Fibroblast of lung (primary cell): ENCODE results near the gene INSRR. TPM values are rescaled to one million over a fixed set of nuclear protein-coding genes. Genes with fewer than 3 reads are reported as not detected.

Experiments
- DNase-seq, 2 donors: peaks; one replicate each; pipeline versions ENCODE4 v3.0.0 to v3.0.0-alpha.2; 2010; ENCODE audit warnings: low read depth in 2 of 2
- H2AFZ ChIP-seq: 2 replicates; pipeline ENCODE4 v1.5.1; 2012; ENCODE audit warnings: low read length, control low read depth, inconsistent platforms
- H3K27ac ChIP-seq: 2 replicates; pipeline ENCODE4 v1.5.1; 2011; ENCODE audit warnings: low read length, control low read depth; ENCODE audit not compliant: insufficient read depth
- H3K27me3 ChIP-seq: 2 replicates; pipeline ENCODE4 v1.5.1; 2011; ENCODE audit warnings: mild to moderate bottlenecking, low read length; ENCODE audit not compliant: control insufficient read depth, insufficient read depth
- H3K36me3 ChIP-seq: 2 replicates; pipeline ENCODE4 v1.5.1; 2011; ENCODE audit warnings: low read length; ENCODE audit not compliant: control insufficient read depth, insufficient read depth
- H3K4me1 ChIP-seq: 2 replicates; pipeline ENCODE4 v1.5.1; 2011; ENCODE audit warnings: low read length; ENCODE audit not compliant: control insufficient read depth, insufficient read depth; ENCODE audit errors: extremely low read depth
- H3K4me2 ChIP-seq: 2 replicates; pipeline ENCODE4 v1.5.1; 2011; ENCODE audit warnings: low read length, control low read depth; ENCODE audit not compliant: insufficient read depth; ENCODE audit errors: extremely low read depth
- H3K4me3 ChIP-seq, 4 experiments: fragments of 200-600 bp in 1 of 4; sonication (generic) in 1 of 4; replicated peaks in 1 of 4; 2 replicates each; pipeline ENCODE4 v1.5.1; 2011 to 2016; ENCODE audit warnings: low read length in 4 of 4, low read depth in 3 of 4, mild to moderate bottlenecking in 3 of 4, control low read depth in 2 of 4, inconsistent platforms in 1 of 4, mixed read lengths in 1 of 4; ENCODE audit not compliant: insufficient read depth in 1 of 4; ENCODE audit errors: control extremely low read depth in 1 of 4
- H3K79me2 ChIP-seq: 2 replicates; pipeline ENCODE4 v1.5.1; 2012; ENCODE audit warnings: mild to moderate bottlenecking, low read length, inconsistent platforms; ENCODE audit not compliant: control insufficient read depth, insufficient read depth
- H3K9ac ChIP-seq: 2 replicates; pipeline ENCODE4 v1.5.1; 2011; ENCODE audit warnings: mild to moderate bottlenecking, low read length, control low read depth; ENCODE audit not compliant: insufficient read depth
- H3K9me3 ChIP-seq: 2 replicates; pipeline ENCODE4 v1.5.1; 2012; ENCODE audit warnings: low read depth, low read length; ENCODE audit not compliant: control insufficient read depth, insufficient read depth
- H4K20me1 ChIP-seq: 2 replicates; pipeline ENCODE4 v1.5.1; 2011; ENCODE audit warnings: low read length; ENCODE audit not compliant: control insufficient read depth, insufficient read depth; ENCODE audit errors: extremely low read depth
- EZH2 ChIP-seq: IDR thresholded peaks from 2 replicates; pipeline ENCODE4 v1.5.1; 2012; ENCODE audit warnings: low read length, control low read depth, mild to moderate bottlenecking; ENCODE audit errors: missing control alignments
- polyA plus RNA-seq, 2 donors: library from polyadenylated mRNA; depleted of rRNA in 1 of 2; stranded (reverse) in 1 of 2; unstranded in 1 of 2; fragments of >200 nt; gene quantifications; 2 replicates each; pipeline ENCODE4 v1.2.1, GENCODE V29; 2011 to 2012; ENCODE audit warnings: missing spikeins in 1 of 2
- total RNA-seq: library from RNA; depleted of rRNA; stranded (reverse); fragments of >200 nt; gene quantifications from 2 replicates; pipeline ENCODE4 v1.2.1, GENCODE V29; 2014
- TF ChIP-seq, protein P1 (sequence below), 2 donors: IDR thresholded peaks in 1 of 2; conservative IDR thresholded peaks in 1 of 2; 1 replicate in 1 of 2; 2 replicates in 1 of 2; pipeline ENCODE4 v1.5.1; 2011 to 2012; ENCODE audit warnings: low read length in 2 of 2, control low read depth in 1 of 2, inconsistent platforms in 1 of 2, low read depth in 1 of 2, mild to moderate bottlenecking in 1 of 2

INSRR gene
- total and polyA plus RNA-seq, 2 donors (not counting 1 experiment from before 2014, with no cell fraction given), result not detected

GRCh38 chr1:156834322-156834721 lies 24.6 kb downstream of the INSRR start:
- Histone ChIP-seq H3K4me1 (no peaks in the 10 kb centered on the region), H3K27me3 (peaks cover 61% of the 10 kb centered on the region), H3K27ac (no peak overlapping the region), H3K36me3 (no peaks in the 10 kb centered on the region), H3K4me2 (no peak overlapping the region), H3K79me2 (no peaks in the 10 kb centered on the region), H2AFZ (no peak overlapping the region), H3K9me3 (no peaks in the 10 kb centered on the region), H3K4me3 (no peak overlapping the region), H4K20me1 (peaks cover 2% of the 10 kb centered on the region), H3K9ac (no peak overlapping the region)
- DNase-seq, result no peak
- TF ChIP-seq, protein P1, sequence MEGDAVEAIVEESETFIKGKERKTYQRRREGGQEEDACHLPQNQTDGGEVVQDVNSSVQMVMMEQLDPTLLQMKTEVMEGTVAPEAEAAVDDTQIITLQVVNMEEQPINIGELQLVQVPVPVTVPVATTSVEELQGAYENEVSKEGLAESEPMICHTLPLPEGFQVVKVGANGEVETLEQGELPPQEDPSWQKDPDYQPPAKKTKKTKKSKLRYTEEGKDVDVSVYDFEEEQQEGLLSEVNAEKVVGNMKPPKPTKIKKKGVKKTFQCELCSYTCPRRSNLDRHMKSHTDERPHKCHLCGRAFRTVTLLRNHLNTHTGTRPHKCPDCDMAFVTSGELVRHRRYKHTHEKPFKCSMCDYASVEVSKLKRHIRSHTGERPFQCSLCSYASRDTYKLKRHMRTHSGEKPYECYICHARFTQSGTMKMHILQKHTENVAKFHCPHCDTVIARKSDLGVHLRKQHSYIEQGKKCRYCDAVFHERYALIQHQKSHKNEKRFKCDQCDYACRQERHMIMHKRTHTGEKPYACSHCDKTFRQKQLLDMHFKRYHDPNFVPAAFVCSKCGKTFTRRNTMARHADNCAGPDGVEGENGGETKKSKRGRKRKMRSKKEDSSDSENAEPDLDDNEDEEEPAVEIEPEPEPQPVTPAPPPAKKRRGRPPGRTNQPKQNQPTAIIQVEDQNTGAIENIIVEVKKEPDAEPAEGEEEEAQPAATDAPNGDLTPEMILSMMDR (conservative IDR thresholded peaks at IDR 0.05 in 1 of 2, IDR thresholded peaks at IDR 0.05 in 1 of 2; ENCODE audit: low read depth in 1 of 2, low read length in 2 of 2), result no peak
- TF ChIP-seq EZH2, result no peak

DNA sequence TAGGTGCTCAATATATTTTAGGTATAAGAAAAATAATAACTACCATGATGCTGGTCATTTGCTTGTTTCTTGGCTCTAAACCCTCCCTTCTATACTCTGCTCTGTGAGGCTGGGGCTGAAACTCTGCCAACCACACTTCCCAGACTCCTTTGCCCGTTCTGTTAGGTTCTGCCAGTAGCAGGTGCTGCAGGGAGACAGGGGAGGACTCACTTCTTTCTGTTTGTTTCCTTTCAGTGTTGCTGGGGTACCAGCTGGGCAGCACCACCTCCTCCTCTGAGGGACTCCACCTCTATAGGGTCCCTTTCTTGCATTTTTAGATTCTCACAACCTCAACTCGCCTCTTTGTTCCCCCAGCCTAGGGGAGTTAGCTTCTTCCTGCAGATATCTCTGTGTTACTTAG lies 25.3 kb downstream of the INSRR start:
- no peak for DNase-seq
- Histone ChIP-seq H3K4me1 (no peaks in the 10 kb centered on the region), H3K36me3 (no peaks in the 10 kb centered on the region), H3K4me2 (no peak overlapping the region), H3K9ac (no peak overlapping the region), H3K9me3 (no peaks in the 10 kb centered on the region), H3K79me2 (no peaks in the 10 kb centered on the region), H3K27ac (no peak overlapping the region), H3K27me3 (peaks cover 61% of the 10 kb centered on the region), H2AFZ (no peak overlapping the region), H3K4me3 (no peak overlapping the region), H4K20me1 (peaks cover 2% of the 10 kb centered on the region)
- TF ChIP-seq, protein P1 (conservative IDR thresholded peaks at IDR 0.05 in 1 of 2, IDR thresholded peaks at IDR 0.05 in 1 of 2; ENCODE audit: low read depth in 1 of 2, low read length in 2 of 2), result no peak
- TF ChIP-seq EZH2, result no peak

GRCh38 chr1:156832434-156832833 lies 26.5 kb downstream of the INSRR start:
- Histone ChIP-seq H3K9me3 (no peaks in the 10 kb centered on the region), H3K4me2 (no peak overlapping the region), H3K4me1 (no peaks in the 10 kb centered on the region), H3K36me3 (no peaks in the 10 kb centered on the region), H3K79me2 (no peaks in the 10 kb centered on the region), H3K27ac (no peak overlapping the region), H2AFZ (no peak overlapping the region), H3K4me3 (no peak overlapping the region), H3K27me3 (peaks cover 57% of the 10 kb centered on the region), H4K20me1 (peaks cover 2% of the 10 kb centered on the region), H3K9ac (no peak overlapping the region)
- no peak for DNase-seq
- no peak for TF ChIP-seq EZH2
- TF ChIP-seq, protein P1 (conservative IDR thresholded peaks at IDR 0.05 in 1 of 2, IDR thresholded peaks at IDR 0.05 in 1 of 2; ENCODE audit: low read depth in 1 of 2, low read length in 2 of 2), result no peak
